ENCODE data around the gene SPSB4. TPM values are rescaled to one million over a fixed set of nuclear protein-coding genes. Genes with fewer than 3 reads are reported as not detected.

The SPSB4 gene
- total and polyA plus RNA-seq, 2 of the 8 experiments (the other 6 are each of a cell fraction or from before 2014, with no cell fraction given) = 15.1 to 17.2 TPM

GRCh38 chr3:141143517-141143916 is 92.4 kb downstream of the SPSB4 start:
- Histone ChIP-seq H3K18ac (ENCODE audit: extremely low read depth, low read length) (no peak overlapping the region), H2BK12ac (ENCODE audit: low read depth, low read length) (no peak overlapping the region), H3K4me1 (replicated peaks in 1 of 4; ENCODE audit: control insufficient read depth in 3 of 4, insufficient read depth in 4 of 4, low read length in 3 of 4) (peaks cover 2 to 4% (median 3%) of the 10 kb centered on the region in 4 experiments; a peak in 5 of 7 replicates), H3K14ac (ENCODE audit: insufficient read length) (no peak overlapping the region), H2BK5ac (ENCODE audit: low read depth, low read length) (no peak overlapping the region), H3K9ac (replicated peaks in 1 of 4; ENCODE audit: extremely low read depth in 1 of 4, low read depth in 3 of 4, low read length in 3 of 4) (no peak overlapping the region), H3K56ac (replicated peaks; ENCODE audit: insufficient read length, low read depth, low read length) (no peak overlapping the region), H3K36me3 (ENCODE audit: control insufficient read depth in 2 of 4, insufficient read depth in 4 of 4, low read length in 3 of 4) (no peaks in the 10 kb centered on the region), H3K79me1 (ENCODE audit: low read depth, low read length) (no peaks in the 10 kb centered on the region; the same call in 1 of the 2 replicates), H3K27me3 (replicated peaks in 1 of 4; ENCODE audit: control insufficient read depth in 3 of 4, extremely low read depth in 1 of 4, insufficient read depth in 3 of 4, low read length in 3 of 4) (no peaks in the 10 kb centered on the region), H3K23ac (ENCODE audit: insufficient read length) (no peak overlapping the region), H3K23me2 (ENCODE audit: low read depth, low read length) (no peaks in the 10 kb centered on the region), H4K5ac (ENCODE audit: insufficient read length, low read depth, low read length) (no peak overlapping the region), H2AFZ (ENCODE audit: low read length) (no peak overlapping the region), H2BK15ac (ENCODE audit: low read length) (no peak overlapping the region), H2BK20ac (ENCODE audit: low read length) (no peak overlapping the region), H4K20me1 (replicated peaks in 1 of 2; ENCODE audit: control insufficient read depth in 1 of 2, insufficient read depth in 2 of 2, low read length in 2 of 2) (no peaks in the 10 kb centered on the region), H2BK120ac (replicated peaks; ENCODE audit: low read depth, low read length) (no peak overlapping the region), H3K4ac (replicated peaks; ENCODE audit: insufficient read length, low read depth, low read length) (no peak overlapping the region), H3K4me3 (ENCODE audit: extremely low read depth in 1 of 4, insufficient read depth in 2 of 4, low read depth in 3 of 4, low read length in 4 of 4) (no peak overlapping the region), H3K9me3 (ENCODE audit: insufficient read depth in 2 of 2, low read depth in 1 of 2, low read length in 1 of 2) (peaks cover 15% of the 10 kb centered on the region in 2 experiments), H4K8ac (ENCODE audit: extremely low read depth, insufficient read depth, low read length) (no peak overlapping the region), H3K4me2 (ENCODE audit: insufficient read depth in 1 of 2, low read depth in 2 of 2, low read length in 2 of 2) (no peak overlapping the region), H4K91ac (replicated peaks; ENCODE audit: insufficient read length, low read length) (no peak overlapping the region), H3K79me2 (ENCODE audit: control insufficient read depth in 1 of 2, insufficient read depth in 2 of 2, low read length in 2 of 2) (peaks cover 0 to 3% of the 10 kb centered on the region in 2 experiments; a peak in 1 of 4 replicates), H3K27ac (ENCODE audit: low read depth, low read length) (no peak overlapping the region), H2AK5ac (ENCODE audit: low read depth, low read length) (no peak overlapping the region)
- ChIA-PET POLR2A (ENCODE audit: partially characterized antibody) (no interaction called here), CTCF (ENCODE audit: partially characterized antibody) (interaction anchor here (0.7 to 1.3 kb wide), 3 partner anchors 9 to 48 kb away, joined by 3 to 5 read pairs (median 3); no protein-coding TSS in a partner anchor)
- TF ChIP-seq GTF2F1 (IDR thresholded peaks at IDR 0.05; ENCODE audit: borderline replicate concordance, low read depth, low read length) = no peak
- TF ChIP-seq RBBP5 (IDR thresholded peaks at IDR 0.05; ENCODE audit: borderline replicate concordance, low read depth, low read length) = no peak
- no peak for TF ChIP-seq JUN (IDR thresholded peaks at IDR 0.05; ENCODE audit: low read depth, low read length)
- no peak for TF ChIP-seq SP4 (IDR thresholded peaks at IDR 0.05; ENCODE audit: low read length)
- no peak for TF ChIP-seq SP2 (IDR thresholded peaks at IDR 0.05; ENCODE audit: low read length)
- no peak for TF ChIP-seq NANOG (IDR thresholded peaks at IDR 0.05; ENCODE audit: insufficient read depth, low read depth, low read length, poor library complexity, severe bottlenecking)
- no peak for TF ChIP-seq YY1 (IDR thresholded peaks at IDR 0.05; ENCODE audit: low read depth, low read length)
- TF ChIP-seq TBP (IDR thresholded peaks at IDR 0.05; ENCODE audit: low read depth, low read length) = no peak
- no peak for TF ChIP-seq RNF2 (IDR thresholded peaks at IDR 0.05; ENCODE audit: borderline replicate concordance, low read depth, low read length, missing control alignments, poor library complexity, severe bottlenecking)
- no peak for TF ChIP-seq MAX (IDR thresholded peaks at IDR 0.05)
- TF ChIP-seq ZNF274 (IDR thresholded peaks at IDR 0.05; ENCODE audit: borderline replicate concordance, extremely low read depth, low read length) = no peak
- no peak for TF ChIP-seq SUZ12 (IDR thresholded peaks at IDR 0.05; ENCODE audit: low read length)
- TF ChIP-seq E2F6 (IDR thresholded peaks at IDR 0.05) = no peak
- TF ChIP-seq CBX5 (IDR thresholded peaks at IDR 0.05; ENCODE audit: low read depth, low read length) = no peak
- no peak for DNase-seq (ENCODE audit: low read depth in 1 of 2, low spot score in 2 of 2)
- no peak for FAIRE-seq

All from H1 (cell line).